MM.1S (cell line): ENCODE results near the gene AKAP13.

Experiments used
- CTCF ChIP-seq: fragments of 300-600 bp; sonication (generic); IDR thresholded peaks from 2 replicates; pipeline ENCODE4 v1.5.1; 2016; ENCODE audit warnings: antibody characterized with exemption, low read length, mixed read lengths
- EZH2 ChIP-seq: fragments of 300-600 bp; sonication (generic); optimal IDR thresholded peaks from 2 replicates; pipeline ENCODE3; 2017; ENCODE audit warnings: low read depth, mild to moderate bottlenecking, antibody characterized with exemption, low read length, mixed read lengths

GRCh38 chr15:85353516-85353915, 26.9 kb upstream of the AKAP13 start:
- TF ChIP-seq CTCF (no peak), EZH2 (no peak)
